Neural progenitor cell (in vitro differentiated cells): Measurements from ENCODE around the gene DHH.

ENCODE experiments used
- CTCF ChIP-seq: fragments of 200-600 bp; sonication (generic); IDR thresholded peaks from 2 replicates; pipeline ENCODE4 v1.5.1; 2017; ENCODE audit warnings: antibody characterized with exemption, mild to moderate bottlenecking
- EZH2 ChIP-seq: fragments of 200-600 bp; sonication (generic); IDR thresholded peaks from 2 replicates; pipeline ENCODE4 v1.6.1; 2017; ENCODE audit warnings: antibody characterized with exemption, mild to moderate bottlenecking, moderate library complexity

- TF ChIP-seq CTCF = no peak
- no peak for TF ChIP-seq EZH2
These were observed 54.9 kb downstream of the DHH start for GRCh38 chr12:49039421-49040363.
